Ureter (tissue), 1 donor: ENCODE data around the gene CAMTA1. TPM values are rescaled to one million over a fixed set of nuclear protein-coding genes. Genes with fewer than 3 reads are reported as not detected.

ENCODE experiments used
- DNase-seq: peaks from one replicate; pipeline ENCODE4 v3.0.0-alpha.2; 2020; ENCODE audit warnings: low spot score
- total RNA-seq: library from RNA; stranded (reverse); gene quantifications from one replicate; pipeline ENCODE4 v1.2.4, GENCODE V29; 2023
- donor health status: DM: yes; HTN: yes; CAD: no.

CAMTA1 gene
- total RNA-seq, 1 donor from 2014 or later = 88.1 TPM

DNA sequence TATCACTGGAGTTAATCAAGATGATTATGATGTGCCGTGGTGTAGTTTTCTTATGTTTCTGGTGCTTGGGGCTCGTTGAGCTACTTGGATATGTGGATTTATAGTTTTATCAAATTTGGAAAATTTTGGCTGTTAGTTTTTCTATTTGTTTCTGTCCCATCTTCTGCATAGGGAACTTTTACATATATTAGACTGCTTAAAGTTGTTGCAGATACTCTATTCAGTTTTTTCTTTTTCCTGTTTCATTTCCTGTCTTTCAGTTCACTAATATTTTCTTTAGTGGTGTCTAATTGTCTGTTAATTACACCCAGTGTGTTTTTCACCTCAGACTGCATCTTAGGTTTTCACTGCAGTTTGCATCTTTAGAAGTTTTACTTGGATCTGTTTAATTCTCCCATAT, 247.7 kb downstream of the CAMTA1 start:
- no peak for DNase-seq

DNA sequence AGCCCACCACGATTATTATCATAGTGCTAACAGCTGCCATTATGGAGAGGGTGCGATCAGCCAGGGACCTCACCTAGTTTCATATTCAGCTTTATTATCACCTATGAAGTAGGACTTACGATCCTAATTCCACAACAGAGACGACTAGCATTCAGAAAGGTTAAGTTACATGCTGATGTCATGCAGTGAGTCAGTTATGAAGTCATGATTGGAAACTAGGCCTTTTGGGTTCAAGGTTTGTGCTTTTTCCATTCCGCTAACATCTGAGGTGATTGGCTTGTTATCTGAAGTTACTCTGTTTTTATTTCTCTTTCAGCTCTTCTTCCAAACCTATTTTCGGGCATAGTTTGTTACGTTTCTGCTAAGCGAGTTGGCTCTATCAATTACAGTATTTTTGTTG, 251.1 kb downstream of the CAMTA1 start:
- no peak for DNase-seq

DNA sequence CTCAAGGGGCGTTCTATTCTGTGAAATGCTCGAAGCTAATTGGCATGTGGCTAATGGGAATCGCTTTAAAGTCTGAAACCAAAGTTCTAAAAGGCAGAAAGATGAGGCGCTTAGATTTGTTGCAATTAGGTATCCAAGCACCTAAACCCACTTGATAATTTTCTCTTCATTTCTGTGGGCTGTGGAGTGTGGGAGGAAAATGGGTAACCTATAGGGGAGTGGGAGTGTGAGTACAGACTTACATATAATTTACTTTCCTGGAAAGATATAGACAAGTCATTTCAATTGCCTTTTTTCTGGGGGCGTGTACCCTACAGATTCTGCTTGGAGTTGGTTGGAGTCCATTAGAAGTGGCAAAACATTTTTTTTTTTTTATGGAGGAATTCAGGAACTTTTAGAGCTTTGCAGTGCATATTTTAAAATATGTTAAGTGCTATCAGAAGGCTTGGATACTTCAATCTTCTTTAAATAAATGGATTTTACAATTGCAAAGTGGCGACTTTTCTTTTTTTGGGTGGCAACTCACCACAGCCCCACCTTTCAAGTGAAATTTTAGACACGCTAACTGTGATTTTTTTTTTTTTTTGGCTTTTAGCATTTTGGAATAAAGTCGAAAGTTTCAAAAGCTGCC, 254.5 kb downstream of the CAMTA1 start:
- DNase-seq = no peak

DNA sequence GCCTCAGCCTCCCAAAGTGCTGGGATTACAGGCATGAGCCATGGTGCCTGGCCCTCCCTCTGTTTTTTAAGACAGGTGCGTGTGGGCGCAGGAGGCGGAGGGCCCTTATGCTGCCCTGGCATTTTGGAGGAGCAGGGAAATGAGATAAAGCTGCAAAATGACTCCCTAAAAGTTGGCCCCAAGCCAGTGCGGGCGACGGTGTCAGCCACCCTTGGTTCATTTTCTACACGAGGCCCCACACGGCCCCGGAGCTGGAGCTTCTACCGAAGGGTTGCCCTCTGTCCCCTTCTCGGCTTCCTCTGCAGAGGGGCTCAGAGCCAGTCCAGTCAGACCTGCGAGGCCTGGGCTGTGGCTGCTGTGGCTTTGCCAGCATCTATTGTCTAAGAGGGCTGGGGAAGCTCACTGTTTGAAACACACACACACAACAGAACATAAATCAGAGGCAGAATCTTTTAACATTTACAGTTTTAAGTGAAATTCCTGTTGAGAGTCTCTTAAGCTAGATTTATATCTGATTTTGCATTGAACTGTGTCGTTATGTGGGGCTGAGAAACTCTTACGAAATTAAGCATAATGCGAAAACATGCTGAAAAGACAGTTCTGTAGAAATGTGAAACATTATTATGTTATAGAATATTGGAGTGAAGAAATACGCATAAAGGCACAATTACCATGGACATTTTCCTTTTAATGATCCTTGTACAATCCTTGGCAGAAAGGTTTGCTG, 255.9 kb downstream of the CAMTA1 start:
- no peak for DNase-seq

DNA sequence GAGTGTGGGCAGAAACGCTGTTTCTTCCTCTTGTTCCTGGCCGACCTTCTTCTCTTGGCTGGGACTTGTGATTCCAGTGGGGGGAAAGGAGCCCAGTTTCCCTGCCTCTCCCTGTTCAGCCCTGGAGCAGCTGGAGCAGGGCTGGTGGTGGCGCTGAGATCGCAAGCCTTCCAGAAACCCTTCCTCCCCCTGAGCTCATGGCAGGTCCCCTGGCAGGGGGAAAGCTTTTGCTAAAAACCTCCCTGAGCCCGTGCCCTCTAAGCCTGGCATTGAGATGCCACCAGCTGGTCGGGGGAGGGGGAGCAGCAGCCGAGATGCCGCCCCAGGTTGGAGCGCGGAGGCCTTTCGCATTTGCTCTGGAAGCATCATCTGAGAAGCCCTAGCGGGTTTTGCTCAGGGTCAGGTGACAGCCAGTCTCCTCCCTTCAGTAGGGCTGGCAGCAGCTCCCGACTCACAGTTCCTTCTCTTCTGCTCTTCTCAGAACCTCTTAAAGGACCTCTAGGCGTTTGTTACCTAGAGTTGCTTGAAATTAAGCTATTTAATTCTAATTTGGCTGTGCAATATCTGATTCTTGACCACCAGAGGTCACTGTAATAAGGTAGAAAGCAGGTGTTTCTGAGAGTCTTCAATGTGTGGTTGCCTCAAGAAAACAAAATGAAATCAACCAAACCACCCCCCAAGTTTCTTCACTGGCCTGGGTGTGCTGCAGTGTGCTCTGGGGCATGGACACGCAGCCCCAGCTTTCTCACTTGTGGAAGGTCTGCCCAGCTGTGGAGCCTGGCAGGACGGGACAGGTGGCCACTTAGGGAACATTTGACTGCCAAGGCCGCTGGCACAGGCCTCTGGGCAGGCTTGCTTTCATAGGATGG, 257.3 kb downstream of the CAMTA1 start:
- DNase-seq = no peak

DNA sequence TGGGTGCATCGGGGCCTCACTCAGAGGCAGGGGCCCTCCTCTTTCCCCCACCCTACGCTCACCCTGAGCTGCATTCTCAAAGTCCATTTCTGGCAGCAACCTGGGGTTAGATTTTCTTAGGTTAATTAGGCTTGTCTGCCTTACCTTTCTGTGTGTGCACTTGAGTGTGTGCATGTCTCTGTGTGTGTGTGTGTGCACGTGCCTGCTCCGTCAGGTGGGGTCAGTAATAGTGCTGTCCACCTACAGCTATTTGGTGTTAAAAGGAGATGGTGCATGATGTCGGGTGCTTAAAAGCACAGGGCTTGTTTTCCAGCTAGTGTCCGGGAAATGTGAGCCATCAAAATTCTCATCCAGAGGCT, 257.9 kb downstream of the CAMTA1 start:
- DNase-seq = no peak

DNA sequence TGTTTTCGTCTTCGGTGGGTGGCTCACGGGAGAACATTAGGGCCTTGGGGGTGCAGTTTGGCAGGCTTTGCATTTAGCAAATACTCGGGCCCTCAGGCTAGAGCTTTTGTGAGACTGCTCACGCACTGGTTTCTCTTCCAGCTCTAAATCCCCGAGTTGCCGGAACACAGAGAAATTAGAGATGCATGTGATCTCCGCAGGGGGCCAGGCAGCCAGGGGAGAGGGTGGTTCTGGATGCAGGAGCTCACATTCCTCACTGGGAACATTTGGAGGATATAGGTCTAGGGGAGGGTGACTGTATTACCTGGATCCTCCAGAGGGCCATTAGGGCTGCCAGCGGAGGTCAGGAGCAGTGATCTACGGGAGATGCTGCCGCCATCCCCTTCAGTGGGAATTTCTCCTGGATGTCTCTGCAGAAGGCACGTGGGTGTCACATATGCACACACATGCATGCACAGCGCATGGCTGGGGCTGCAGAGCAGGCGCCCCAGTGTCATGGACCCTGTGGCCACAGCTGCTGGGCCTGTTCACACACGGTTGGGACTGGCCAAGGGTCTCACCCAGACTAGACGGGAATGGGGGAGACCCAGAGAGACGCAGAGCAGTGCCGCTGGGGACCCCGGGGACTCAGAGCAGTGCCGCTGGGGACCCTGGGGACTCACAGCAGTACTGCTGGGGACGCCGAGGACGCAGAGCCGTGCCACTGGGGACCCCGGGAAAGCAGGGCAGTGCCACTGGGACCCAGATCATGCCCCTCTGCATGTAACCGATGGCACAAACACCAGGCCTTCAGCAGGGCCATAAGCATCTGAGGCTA, 258.7 kb downstream of the CAMTA1 start:
- DNase-seq = no peak

DNA sequence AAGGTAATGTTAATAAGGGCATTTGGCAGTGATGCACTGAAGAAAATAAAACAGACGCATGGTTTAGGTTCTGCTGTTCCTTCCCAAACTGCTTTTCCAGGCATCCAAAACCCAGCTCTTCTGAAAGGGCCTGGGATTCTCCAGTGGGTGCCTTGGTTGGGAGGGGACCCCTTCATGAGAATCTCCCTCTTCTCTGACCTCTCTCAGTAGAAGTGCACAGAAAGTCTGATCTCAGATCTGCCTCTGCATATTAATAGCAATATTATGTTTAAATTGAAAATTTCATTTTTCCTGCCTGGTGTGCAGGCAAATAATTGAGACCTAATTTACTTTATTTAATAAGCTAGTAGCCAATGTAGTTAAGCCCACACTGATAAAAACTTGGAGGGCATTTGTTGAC, 260.6 kb downstream of the CAMTA1 start:
- no peak for DNase-seq

DNA sequence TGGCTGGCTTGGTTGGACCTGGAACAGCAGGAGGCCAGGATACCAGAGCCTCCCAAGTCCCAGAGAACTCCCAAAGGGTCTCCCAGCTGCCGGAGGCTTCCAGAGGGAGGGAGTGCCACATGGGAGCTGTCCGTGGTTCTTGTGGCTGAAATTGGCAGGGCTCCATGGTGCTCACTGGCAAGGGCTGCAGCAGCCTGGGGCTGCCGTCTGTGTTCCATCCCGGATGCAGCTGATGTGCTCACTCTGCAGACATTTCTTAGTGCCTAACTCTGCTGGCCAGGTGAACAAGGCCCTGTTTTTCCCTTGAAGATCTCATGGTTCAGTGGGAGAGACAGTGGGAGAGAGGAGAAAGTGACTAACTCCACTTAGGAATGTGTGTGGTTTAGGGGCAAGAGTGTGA, 261.1 kb downstream of the CAMTA1 start:
- DNase-seq = no peak

DNA sequence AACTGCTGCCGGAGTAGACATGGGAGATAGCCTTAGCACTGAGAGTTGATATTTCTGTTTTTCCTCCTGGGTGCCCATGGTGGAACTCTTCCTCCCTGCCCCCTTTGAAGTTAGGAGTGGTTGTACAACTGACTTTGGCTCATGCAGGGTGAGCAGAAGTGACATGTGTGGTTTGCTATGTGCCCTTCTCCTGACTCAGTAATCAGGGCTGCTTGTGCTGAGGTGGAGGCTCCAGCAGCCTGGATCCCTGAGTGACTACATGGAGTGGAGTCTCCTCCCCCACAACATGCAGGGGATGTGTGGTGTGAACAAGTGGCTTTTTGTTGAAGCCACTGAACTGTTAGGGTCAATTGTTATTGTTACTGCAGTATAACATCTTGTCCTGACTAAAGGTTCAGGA, 261.6 kb downstream of the CAMTA1 start:
- no peak for DNase-seq

DNA sequence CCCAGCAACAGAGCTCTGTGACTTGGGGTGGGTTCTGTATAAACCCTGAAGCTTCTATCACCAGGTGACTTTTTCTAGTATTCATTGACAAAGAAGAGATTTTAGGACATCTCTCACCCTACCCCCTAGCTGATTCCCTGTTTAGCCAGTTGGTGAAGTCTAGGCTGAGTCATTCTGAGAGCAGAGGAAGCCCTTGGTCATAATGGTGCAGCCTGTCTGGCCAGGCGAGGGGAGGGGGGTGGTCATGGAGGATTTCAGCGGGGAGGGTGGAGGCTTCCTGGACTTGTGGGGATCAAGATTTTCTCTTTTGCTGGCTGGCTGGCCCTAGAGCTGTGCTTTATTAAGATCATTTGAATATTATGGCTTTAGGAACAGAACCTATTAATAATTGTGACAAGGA, 262.6 kb downstream of the CAMTA1 start:
- DNase-seq = no peak

DNA sequence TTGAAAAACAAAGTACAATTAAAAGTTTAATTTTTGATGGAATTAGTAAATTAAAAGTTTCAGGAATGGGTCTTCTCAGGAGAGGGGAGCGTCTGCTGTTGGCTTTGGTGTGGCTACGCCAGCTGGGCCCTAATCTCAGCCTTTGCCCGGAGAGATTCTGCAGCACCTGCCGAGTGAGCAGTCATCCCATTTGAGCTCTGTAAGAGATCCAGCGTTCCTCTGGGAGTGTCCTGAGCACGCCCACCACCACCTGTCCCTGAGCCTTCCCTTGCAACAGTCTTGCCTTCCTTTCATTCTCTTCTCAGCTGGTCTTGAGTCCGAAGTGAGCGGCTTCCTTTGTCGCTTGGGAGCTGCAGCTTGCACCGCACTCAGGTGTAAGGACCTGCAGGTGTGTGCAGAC, 263.1 kb downstream of the CAMTA1 start:
- no peak for DNase-seq

DNA sequence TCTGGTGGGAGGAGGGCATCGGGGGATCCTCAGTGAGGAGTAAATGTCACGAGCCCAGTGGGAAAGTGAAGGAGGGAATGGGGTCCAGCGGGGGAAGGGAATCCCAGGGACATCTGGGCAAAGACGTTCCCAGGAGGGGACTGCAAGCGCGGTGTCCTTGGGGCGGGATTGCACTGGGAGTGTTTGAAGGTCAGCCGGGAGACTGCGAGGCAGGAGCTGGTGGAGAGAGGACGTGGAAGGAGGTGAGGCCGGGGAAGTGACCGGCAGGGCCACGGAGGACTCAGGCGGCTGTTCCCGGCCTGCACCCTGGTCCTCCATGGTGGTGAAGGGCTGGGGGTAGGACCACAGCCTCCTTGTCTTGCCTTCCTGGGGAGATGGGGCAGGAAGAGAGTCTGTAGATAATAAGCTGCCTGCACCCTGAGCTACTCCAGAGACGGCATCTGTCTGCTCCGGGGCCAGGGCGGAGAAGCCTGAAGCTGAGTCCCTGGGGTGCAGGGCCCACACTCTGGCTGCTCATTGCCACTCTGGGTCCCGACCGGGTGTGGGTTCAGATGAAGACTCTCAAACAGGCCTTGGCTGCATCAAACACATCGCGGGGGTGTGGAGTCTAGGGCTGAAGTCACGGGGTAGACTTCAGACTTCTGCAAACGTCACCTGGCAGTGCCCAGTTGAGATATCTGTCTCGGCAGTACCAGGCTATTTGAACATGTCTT, 264.8 kb downstream of the CAMTA1 start:
- DNase-seq = no peak

DNA sequence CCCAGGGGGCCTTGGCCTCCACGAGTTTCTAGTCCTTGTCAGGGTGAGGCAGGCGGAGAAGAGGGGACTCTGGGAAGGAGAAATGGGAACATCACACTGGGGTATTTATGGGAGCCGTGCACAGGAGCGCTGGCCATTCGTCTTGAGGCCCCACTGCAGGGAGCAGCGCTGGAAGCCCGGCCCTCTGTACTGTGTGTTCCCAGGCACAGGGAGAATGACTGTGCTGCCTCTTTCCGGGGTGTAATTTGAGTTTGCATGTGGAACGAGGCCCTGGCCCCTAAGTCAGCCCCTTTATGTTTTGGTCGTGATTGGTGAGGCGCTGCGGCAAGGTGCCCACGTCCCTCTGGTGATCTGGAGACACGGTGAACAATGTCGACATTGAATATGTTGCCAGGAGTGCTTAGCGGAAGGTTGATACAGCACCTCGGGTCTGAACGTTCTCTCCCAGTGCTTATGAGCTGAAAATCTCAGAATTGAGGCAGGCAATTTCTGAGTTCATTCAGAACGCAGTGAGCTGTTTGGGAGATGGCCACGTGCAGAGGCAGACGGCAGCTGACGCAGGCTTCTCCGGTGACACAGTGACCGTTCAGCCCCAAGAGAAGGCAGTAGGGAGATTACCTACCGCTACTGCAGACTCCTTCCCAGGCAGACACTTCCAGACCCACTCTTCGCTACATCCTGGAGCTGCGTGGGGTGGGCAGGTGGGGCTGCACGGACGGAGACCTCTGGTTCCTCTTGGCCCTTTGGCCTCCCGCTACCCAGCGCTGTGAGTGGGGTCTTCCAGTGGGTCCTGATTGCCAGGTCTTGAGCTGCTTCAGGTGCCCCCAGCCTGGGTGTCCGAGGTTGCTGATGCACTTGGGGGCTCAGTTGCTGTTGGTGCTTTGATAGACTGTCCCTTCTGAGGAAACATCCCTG, 265.8 kb downstream of the CAMTA1 start:
- no peak for DNase-seq

DNA sequence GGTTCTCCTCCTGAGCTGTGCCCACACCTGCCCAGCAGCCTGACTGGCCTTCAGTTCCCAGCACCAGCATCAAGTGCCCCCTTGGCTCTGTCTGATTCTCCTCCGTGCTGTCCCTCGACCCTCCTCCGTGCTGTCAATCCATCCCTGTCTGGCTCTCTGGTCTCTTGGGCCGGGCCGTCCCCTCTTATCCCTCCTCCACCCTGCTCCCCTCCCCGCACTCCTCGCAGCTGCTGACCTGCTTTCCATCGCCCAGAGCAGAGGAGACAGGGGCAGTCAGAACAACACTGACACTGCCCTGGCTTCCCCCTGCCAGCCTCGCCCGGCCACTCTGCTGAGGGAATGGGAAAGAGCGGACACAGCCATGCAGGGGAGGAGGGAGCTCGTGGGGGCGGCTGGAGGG, 267.4 kb downstream of the CAMTA1 start:
- no peak for DNase-seq

DNA sequence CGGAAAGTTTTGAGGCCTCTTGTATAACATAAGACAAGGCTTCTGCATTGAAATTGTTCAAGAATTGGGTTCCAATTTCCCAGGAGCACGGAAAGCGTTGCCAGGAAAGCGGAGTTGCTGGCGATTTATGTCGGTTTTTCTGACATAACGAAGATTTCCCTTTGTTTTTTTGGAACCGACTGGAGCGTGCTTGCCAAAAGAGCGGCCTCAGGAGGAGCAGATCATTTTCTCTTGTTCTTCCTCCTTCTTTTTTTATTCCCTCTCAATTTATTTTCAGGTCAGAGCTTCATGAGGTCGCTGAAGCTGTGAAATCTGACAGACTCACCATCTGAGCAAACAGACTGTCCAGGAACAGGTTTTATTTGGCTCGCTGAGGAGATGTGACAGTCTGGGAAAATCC, 275.5 kb downstream of the CAMTA1 start:
- no peak for DNase-seq

DNA sequence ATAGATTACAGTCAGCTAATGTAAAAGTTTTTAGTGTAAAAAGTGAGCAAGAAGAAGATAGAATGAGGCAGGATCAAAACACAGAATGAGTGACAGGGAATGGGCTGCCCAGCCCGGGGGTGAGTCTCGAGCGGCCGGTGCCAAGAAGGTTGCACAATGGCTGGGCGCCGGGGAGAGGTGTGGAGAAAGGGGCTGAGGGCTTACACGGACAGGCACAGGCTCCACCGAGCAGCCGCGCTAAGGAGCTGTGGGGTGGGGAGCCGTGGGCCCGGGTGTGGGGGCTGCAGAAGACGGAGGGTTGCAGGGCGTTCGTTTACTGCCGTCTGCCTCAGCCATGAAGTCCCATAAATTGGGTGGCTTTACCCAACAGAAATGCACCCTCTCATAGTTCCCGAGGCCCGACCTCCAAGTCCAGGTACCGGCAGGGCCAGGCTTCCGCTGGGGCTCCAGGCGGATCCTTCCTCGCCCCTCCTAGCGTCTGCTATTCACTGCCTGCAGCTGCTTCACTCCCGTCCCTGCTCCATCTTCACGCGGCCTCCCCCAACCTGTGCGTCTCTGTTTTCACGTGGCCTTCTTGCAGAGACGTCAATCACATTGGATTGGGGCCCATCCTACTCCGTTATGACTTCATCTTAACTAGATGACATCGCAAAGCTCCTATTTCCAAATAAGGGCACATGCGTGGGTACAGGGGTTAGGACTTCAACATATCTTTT, 277.2 kb downstream of the CAMTA1 start:
- no peak for DNase-seq

DNA sequence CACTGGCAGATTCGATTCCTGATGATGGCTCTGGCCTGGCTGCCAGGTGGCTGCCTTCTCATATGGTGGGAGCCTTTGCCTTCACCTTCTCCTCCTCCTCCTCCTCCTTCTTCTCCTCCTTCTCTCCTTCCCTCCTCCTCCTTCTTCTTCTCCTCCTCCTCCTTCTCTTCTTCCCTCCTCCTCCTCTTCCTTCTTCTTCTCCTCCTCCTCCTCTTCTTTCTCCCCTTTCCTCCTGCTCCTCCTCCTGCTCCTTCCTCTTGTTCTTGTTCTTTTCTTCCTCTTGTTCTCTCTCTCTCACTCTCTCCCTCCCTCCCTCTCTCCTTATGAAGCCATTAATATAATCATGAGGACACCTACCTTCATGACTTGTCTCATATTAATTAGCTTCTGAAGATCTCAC, 278.7 kb downstream of the CAMTA1 start:
- no peak for DNase-seq

DNA sequence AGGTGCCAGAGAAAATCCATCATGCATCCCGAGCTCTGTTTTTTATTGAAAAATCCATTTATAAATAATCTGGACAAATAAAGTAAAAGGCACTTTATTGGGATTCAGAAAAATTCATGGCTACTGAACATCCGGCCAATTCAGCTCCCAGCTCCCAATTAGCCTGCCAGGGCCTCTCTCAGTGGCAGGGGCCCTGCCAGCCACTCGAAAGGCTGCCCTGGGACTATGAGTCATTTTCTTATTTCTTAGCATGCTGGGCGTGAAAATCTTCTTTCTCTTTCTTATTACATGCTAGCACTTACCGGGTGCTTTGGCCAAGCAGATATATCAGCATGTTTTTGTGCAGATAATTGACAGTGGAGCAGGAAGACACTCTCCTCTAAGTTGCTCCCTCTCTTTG, 283.3 kb downstream of the CAMTA1 start:
- DNase-seq = no peak

DNA sequence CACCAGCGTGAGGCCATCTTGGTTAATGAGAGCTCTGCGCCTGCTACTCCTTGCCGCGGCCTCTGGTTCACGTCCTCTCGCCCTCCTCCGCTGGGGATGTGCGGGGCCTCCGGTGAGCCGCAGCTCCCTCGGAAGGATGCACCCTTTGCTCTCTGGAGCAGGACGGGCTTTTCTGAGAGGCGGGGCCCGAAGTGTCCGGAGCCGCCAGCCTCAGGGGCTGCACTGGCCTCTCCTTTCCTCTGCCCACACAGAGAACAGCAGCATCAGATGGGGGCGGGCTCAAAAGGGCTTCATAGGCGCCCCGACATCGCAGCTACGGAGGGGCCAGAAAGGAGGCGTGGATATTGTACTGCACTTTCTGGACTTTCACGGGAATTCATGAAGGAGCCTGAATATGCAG, 284.7 kb downstream of the CAMTA1 start:
- DNase-seq = no peak
